Measurements from ENCODE around the gene METTL13. TPM values are rescaled to one million over a fixed set of nuclear protein-coding genes. Genes with fewer than 3 reads are reported as not detected.
"Not testable (repeated sequence)": the region's sequence is repeated elsewhere in the genome, so short reads cannot be mapped to it uniquely, and the experiment has no call there.

The METTL13 gene
- total RNA-seq, 2 donors from 2014 or later = 14.8 to 15.0 TPM

GRCh38 chr1:171793636-171794035 lies 12.2 kb downstream of the METTL13 start:
- Histone ChIP-seq H3K27ac (no peak overlapping the region), H3K4me3 (no peak overlapping the region), H3K4me1 (no peaks in the 10 kb centered on the region), H3K27me3 (no peaks in the 10 kb centered on the region), H3K9me3 (no peaks in the 10 kb centered on the region), H3K36me3 (peaks cover 84% of the 10 kb centered on the region)
- DNase-seq (ENCODE audit: low spot score) = no peak
- TF ChIP-seq CTCF (IDR thresholded peaks at IDR 0.05) = no peak

DNA sequence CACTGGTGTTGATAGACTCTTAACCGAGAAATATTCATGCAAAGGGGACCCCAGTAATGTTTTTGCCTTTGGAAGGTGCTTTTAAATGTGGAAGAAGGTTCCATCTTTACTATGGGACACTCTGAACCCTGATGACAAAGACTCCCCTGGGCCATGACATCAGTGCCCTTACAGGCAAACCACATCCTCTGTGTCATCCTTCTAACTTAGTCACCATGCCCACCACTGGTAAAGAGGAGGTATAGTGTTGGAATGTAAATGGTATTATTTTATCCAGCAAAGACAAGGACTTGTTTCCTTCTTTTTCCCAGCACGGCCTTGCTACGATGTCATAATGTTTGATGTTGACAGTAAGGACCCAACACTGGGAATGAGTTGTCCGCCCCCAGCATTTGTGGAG lies 12.6 kb downstream of the METTL13 start:
- DNase-seq (ENCODE audit: low spot score) = no peak
- peaks cover 79% of the 10 kb centered on the region for H3K36me3 ChIP-seq
- H3K4me1 ChIP-seq = no peaks in the 10 kb centered on the region
- H3K4me3 ChIP-seq = no peak overlapping the region
- no peaks in the 10 kb centered on the region for H3K9me3 ChIP-seq
- no peak overlapping the region for H3K27ac ChIP-seq
- no peak for TF ChIP-seq CTCF (IDR thresholded peaks at IDR 0.05)
- no peaks in the 10 kb centered on the region for H3K27me3 ChIP-seq

DNA sequence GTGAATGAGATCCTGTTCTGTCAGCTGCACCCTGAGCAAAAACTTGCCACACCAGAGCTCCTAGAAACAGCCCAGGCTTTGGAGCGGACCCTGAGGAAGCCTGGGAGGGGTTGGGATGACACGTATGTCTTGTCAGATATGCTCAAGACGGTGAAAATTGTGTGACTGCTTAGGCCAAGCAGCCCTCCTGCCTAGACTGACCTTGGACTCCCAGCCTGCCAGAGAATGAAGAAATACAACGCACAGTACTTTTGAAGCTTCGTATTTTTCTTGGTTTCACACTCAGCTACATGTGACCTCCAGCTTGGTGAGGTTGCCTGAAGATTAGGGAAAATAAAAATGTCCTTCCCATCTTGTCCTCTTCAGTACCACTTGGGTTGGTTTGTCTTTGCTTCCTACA lies 15.1 kb downstream of the METTL13 start:
- H3K4me3 ChIP-seq = no peak overlapping the region

GRCh38 chr1:171798311-171798710 lies 16.9 kb downstream of the METTL13 start:
- Histone ChIP-seq H3K36me3 (peaks cover 41% of the 10 kb centered on the region), H3K9me3 (no peaks in the 10 kb centered on the region), H3K4me3 (no peak overlapping the region), H3K27me3 (no peaks in the 10 kb centered on the region), H3K27ac (no peak overlapping the region), H3K4me1 (no peaks in the 10 kb centered on the region)
- no peak for TF ChIP-seq CTCF (IDR thresholded peaks at IDR 0.05)
- DNase-seq (ENCODE audit: low spot score) = no peak

More for the DNA sequence above, 15.1 kb downstream of the METTL13 start:
- no peaks in the 10 kb centered on the region for H3K9me3 ChIP-seq
- H3K27ac ChIP-seq = no peak overlapping the region
- H3K27me3 ChIP-seq = no peaks in the 10 kb centered on the region
- DNase-seq (ENCODE audit: low spot score) = no peak
- no peaks in the 10 kb centered on the region for H3K4me1 ChIP-seq
- peaks cover 57% of the 10 kb centered on the region for H3K36me3 ChIP-seq
- TF ChIP-seq CTCF (IDR thresholded peaks at IDR 0.05) = no peak

DNA sequence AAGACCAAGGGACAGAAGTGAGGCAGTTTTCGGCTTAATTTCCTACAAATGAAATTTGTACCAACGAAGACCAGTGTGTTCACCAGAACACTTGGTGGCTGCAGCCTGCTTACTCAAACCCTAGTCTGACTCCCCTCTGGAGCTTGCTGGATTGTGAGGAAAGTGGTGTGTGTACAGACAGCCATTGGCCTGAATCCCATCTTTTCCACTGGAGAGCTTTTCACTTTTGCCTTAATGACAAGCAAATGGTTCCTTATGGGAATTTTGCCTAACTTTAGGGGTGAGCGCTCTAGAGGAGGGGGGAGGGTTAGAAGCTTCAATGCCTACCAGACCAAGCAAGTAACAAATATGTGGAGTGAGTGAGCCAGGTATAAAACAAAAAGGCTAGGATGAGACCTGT lies 17.3 kb downstream of the METTL13 start:
- H3K27ac ChIP-seq = no peak overlapping the region
- no peaks in the 10 kb centered on the region for H3K4me1 ChIP-seq
- no peaks in the 10 kb centered on the region for H3K9me3 ChIP-seq
- H3K4me3 ChIP-seq = no peak overlapping the region
- DNase-seq (ENCODE audit: low spot score) = no peak
- peaks cover 36% of the 10 kb centered on the region for H3K36me3 ChIP-seq
- no peak for TF ChIP-seq CTCF (IDR thresholded peaks at IDR 0.05)
- H3K27me3 ChIP-seq = no peaks in the 10 kb centered on the region

DNA sequence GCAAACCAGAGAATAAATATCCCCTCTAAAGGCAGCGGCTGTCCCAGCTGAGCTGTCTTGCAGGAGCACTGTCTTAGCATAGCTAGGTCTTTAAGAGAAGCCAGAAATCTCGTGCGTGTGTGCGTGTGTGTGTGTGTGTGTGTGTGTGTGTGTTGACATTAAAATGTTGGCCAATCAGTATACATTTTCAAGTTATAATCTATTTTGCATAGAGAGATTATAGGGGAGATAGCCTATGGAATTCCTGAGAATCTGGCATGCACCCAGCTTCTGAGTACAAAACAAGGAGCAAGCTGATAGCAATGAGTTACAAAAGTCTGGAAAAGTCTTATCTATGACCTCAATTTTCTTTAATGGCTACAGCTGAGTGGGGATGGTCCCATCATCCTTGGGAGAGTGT lies 17.7 kb downstream of the METTL13 start:
- Histone ChIP-seq H3K36me3 (peaks cover 32% of the 10 kb centered on the region), H3K27ac (no peak overlapping the region), H3K4me3 (no peak overlapping the region), H3K27me3 (no peaks in the 10 kb centered on the region), H3K4me1 (no peaks in the 10 kb centered on the region), H3K9me3 (no peaks in the 10 kb centered on the region)
- TF ChIP-seq CTCF (IDR thresholded peaks at IDR 0.05) = no peak
- no peak for DNase-seq (ENCODE audit: low spot score)

DNA sequence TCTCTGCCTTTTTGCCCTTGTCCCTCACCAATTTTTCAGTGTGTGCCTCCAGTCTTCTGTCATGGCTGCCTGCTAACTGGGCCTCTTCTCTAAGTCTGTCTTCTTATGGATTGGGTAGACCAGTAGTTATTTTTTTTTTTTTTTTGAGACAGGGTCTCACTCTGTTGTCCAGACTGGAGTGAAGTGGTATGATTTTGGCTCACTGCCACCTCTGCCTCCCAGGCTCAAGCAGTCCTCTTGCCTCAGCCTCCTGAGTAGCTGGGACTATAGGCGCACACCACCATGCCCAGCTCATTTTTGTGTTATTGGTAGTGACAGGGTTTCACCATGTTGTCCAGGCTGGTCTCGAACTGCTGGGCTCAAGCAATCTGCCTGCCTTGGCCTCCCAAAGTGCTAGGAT lies 18.2 kb downstream of the METTL13 start:
- H3K27me3 ChIP-seq; H3K9me3 ChIP-seq; H3K4me1 ChIP-seq; DNase-seq (ENCODE audit: low spot score); H3K27ac ChIP-seq; H3K4me3 ChIP-seq: not testable (repeated sequence)
- peaks cover 27% of the 10 kb centered on the region for H3K36me3 ChIP-seq

All from right atrium auricular region (tissue), 2 donors.